ENCODE results near the gene ZNF76. TPM values are rescaled to one million over a fixed set of nuclear protein-coding genes. Genes with fewer than 3 reads are reported as not detected.
"Not testable (repeated sequence)": the region's sequence is repeated elsewhere in the genome, so short reads cannot be mapped to it uniquely, and the experiment has no call there.

ZNF76 gene
- total RNA-seq, 2 donors from 2014 or later = 39.5 to 75.5 TPM

DNA sequence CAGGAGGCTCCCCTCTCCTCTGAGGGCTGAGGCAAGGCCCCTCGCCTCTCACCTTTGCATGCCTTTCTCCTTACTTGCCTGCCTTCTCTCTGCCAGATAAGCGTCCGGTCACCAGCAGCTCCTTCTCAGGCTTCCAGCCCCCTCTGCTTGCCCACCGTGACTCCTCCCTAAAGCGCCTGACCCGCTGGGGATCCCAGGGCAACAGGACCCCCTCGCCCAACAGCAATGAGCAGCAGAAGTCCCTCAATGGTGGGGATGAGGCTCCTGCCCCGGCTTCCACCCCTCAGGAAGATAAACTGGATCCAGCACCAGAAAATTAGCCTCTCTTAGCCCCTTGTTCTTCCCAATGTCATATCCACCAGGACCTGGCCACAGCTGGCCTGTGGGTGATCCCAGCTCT, 61.6 kb downstream of the ZNF76 start:
- 95% methylated on average over 8 of the region's 8 CpGs for WGBS
- H3K36me3 ChIP-seq = no peaks in the 10 kb centered on the region
- H3K27ac ChIP-seq = no peak overlapping the region
- no peak for DNase-seq (ENCODE audit: low spot score)
- TF ChIP-seq POLR2A (IDR thresholded peaks at IDR 0.05) = no peak
- no peak for TF ChIP-seq CTCF (IDR thresholded peaks at IDR 0.05)
- no peak for TF ChIP-seq POLR2AphosphoS5 (IDR thresholded peaks at IDR 0.05)
- no peaks in the 10 kb centered on the region for H3K9me3 ChIP-seq
- intact Hi-C loops (cut with DNase I) = no loop called here
- H3K4me1 ChIP-seq (replicated peaks) = peaks cover 6% of the 10 kb centered on the region
- H3K27me3 ChIP-seq (replicated peaks; ENCODE audit: insufficient read depth) = no peaks in the 10 kb centered on the region
- no peak overlapping the region for H3K4me3 ChIP-seq

GRCh38 chr6:35327349-35328027, 68.0 kb downstream of the ZNF76 start:
- WGBS = 45% methylated on average over 7 of the region's 7 CpGs
- Histone ChIP-seq H3K27ac (no peak overlapping the region), H3K4me1 (replicated peaks) (no peaks in the 10 kb centered on the region), H3K36me3 (no peaks in the 10 kb centered on the region), H3K4me3 (no peak overlapping the region), H3K9me3 (no peaks in the 10 kb centered on the region), H3K27me3 (replicated peaks; ENCODE audit: insufficient read depth) (no peaks in the 10 kb centered on the region)
- intact Hi-C loops (cut with DNase I) = no loop called here
- peak; percentile 39 for DNase-seq (ENCODE audit: low spot score)
- peak in 3 of 4 experiments; percentile 28 to 68 (median 52) for TF ChIP-seq CTCF (IDR thresholded peaks at IDR 0.05)
- peak; percentile 20 for TF ChIP-seq POLR2AphosphoS5 (IDR thresholded peaks at IDR 0.05)
- TF ChIP-seq POLR2A (IDR thresholded peaks at IDR 0.05) = no peak

DNA sequence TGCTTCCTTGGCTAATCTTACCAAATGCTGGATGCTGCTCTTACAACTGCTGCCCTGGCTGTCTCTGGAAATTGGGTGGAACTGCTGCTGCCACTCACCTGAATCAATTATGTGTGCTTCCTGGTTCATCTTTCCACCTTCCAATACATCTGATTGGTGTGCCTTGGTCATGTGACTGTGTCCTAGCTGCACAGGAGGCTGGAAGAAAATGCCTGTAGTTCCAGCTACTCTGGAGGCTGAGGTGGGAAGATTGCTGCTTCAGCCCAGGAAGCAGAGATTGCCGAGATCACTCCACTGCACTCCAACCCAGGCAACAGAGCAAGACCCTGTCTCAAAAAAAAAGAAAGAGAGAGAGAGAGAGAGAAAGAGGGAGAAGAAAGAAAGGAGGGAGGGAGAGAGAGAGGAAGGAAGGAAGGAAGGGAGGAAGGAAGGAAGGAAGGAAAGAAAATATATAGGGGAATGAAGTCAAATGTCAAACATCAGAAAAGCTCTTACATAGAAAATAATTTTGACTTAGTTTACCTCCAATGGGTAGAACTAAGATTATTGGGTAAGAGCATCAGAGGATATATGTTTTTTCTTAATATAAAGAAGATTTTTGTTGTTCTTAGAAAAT, 68.7 kb downstream of the ZNF76 start:
- H3K9me3 ChIP-seq = no peaks in the 10 kb centered on the region
- DNase-seq (ENCODE audit: low spot score) = no peak
- no peaks in the 10 kb centered on the region for H3K27me3 ChIP-seq (replicated peaks; ENCODE audit: insufficient read depth)
- TF ChIP-seq CTCF (IDR thresholded peaks at IDR 0.05) (no peak), POLR2AphosphoS5 (IDR thresholded peaks at IDR 0.05) (no peak), POLR2A (IDR thresholded peaks at IDR 0.05) (no peak)
- H3K27ac ChIP-seq = no peak overlapping the region
- H3K4me1 ChIP-seq (replicated peaks) = no peaks in the 10 kb centered on the region
- intact Hi-C loops (cut with DNase I) = no loop called here
- H3K4me3 ChIP-seq = no peak overlapping the region
- 100% methylated on average over 1 of the region's 1 CpG for WGBS
- H3K36me3 ChIP-seq = no peaks in the 10 kb centered on the region

DNA sequence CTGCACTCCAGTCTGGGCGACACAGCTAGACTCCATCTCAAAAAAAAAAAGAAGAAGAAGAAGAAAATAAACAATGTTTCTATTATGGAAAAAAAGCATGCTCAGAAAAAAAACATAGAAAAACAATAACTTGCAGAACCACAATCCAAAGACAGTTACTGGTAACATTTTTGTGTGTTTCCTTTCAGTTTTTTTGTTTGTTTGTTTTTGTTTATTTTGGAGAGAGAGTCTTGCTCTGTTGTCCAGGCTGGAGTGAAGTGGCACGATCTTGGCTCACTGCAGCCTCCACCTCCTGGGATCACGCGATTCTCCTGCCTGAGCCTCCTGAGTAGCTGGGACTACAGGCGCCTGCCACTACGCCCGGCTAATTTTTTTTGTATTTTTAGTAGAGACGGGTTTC, 69.4 kb downstream of the ZNF76 start:
- DNase-seq (ENCODE audit: low spot score); H3K9me3 ChIP-seq; H3K36me3 ChIP-seq; H3K27me3 ChIP-seq (replicated peaks; ENCODE audit: insufficient read depth); H3K4me3 ChIP-seq; H3K4me1 ChIP-seq (replicated peaks); H3K27ac ChIP-seq; intact Hi-C loops (cut with DNase I): not testable (repeated sequence)
- WGBS = 92% methylated on average over 8 of the region's 8 CpGs

- no peaks in the 10 kb centered on the region for H3K9me3 ChIP-seq
- no peak for DNase-seq (ENCODE audit: low spot score)
- no peaks in the 10 kb centered on the region for H3K4me1 ChIP-seq (replicated peaks)
- 91% methylated on average over 9 of the region's 9 CpGs for WGBS
- H3K27me3 ChIP-seq (replicated peaks; ENCODE audit: insufficient read depth) = no peaks in the 10 kb centered on the region
- no peak overlapping the region for H3K27ac ChIP-seq
- no peaks in the 10 kb centered on the region for H3K36me3 ChIP-seq
- no peak overlapping the region for H3K4me3 ChIP-seq
- TF ChIP-seq POLR2AphosphoS5 (IDR thresholded peaks at IDR 0.05) (no peak), CTCF (IDR thresholded peaks at IDR 0.05) (no peak), POLR2A (IDR thresholded peaks at IDR 0.05) (no peak)
- intact Hi-C loops (cut with DNase I) = no loop called here
Observed at GRCh38 chr6:35330541-35331119, 71.1 kb downstream of the ZNF76 start.
